Measurements from ENCODE around the gene UBD.
A peak's percentile ranks its signal among the peaks of the same experiment; 100 is the strongest.

UBD gene

GRCh38 chr6:29603456-29603855, 43.9 kb upstream of the UBD start:
- Histone ChIP-seq H3K36me3 (ENCODE audit: control insufficient read depth in 2 of 2, insufficient read depth in 1 of 2, low read length in 2 of 2) (peaks cover 38 to 89% of the 10 kb centered on the region in 2 experiments; a peak in 2 of 3 replicates), H3K9me3 (ENCODE audit: control insufficient read depth, insufficient read depth, low read depth, low read length) (no peaks in the 10 kb centered on the region), H3K27ac (ENCODE audit: extremely low read depth, low read depth, low read length) (no peak overlapping the region), H3K4me3 (ENCODE audit: low read depth, low read length) (no peak overlapping the region), H3K4me1 (ENCODE audit: control insufficient read depth, insufficient read depth, low read length) (no peaks in the 10 kb centered on the region)
- TF ChIP-seq ZBTB20 (tag by site-specific recombination; IDR thresholded peaks at IDR 0.05) = no peak
- 0 out of 2 replicates have a peak, but pooled peaks have one; percentile 14 for TF ChIP-seq ZNF366 (tag by site-specific recombination; conservative IDR thresholded peaks at IDR 0.05)
- ChIA-PET CTCF (interaction anchor here (0.6 to 2.0 kb wide), 6 partner anchors 14 to 1578 kb away, joined by 3 to 9 read pairs (median 4); partner anchors contain the start of gene OR12D1), POLR2A (interaction anchor here (1.4 kb wide), 1 partner anchor 22 kb away, joined by 3 read pairs; no protein-coding TSS in a partner anchor)

GRCh38 chr6:29602564-29603361, 43.2 kb upstream of the UBD start:
- CTCF ChIA-PET = interaction anchor here (0.6 to 2.0 kb wide), 7 partner anchors 13 to 1579 kb away, joined by 3 to 9 read pairs (median 4); partner anchors contain the start of gene OR12D1
- no peak overlapping the region for H3K4me3 ChIP-seq (ENCODE audit: low read depth, low read length)
- H3K36me3 ChIP-seq (ENCODE audit: control insufficient read depth in 2 of 2, insufficient read depth in 1 of 2, low read length in 2 of 2) = peaks cover 32 to 82% of the 10 kb centered on the region in 2 experiments; a peak in 2 of 3 replicates
- H3K4me1 ChIP-seq (ENCODE audit: control insufficient read depth, insufficient read depth, low read length) = no peaks in the 10 kb centered on the region
- no peaks in the 10 kb centered on the region for H3K9me3 ChIP-seq (ENCODE audit: control insufficient read depth, insufficient read depth, low read depth, low read length)
- POLR2A ChIA-PET = interaction anchor here (1.4 kb wide), 1 partner anchor 23 kb away, joined by 3 read pairs; no protein-coding TSS in a partner anchor
- H3K27ac ChIP-seq (ENCODE audit: extremely low read depth, low read depth, low read length) = no peak overlapping the region
- no peak for TF ChIP-seq ZNF391 (tag by site-specific recombination; IDR thresholded peaks at IDR 0.05; ENCODE audit: borderline replicate concordance, low read depth)
- TF ChIP-seq ZNF654 (tag by site-specific recombination; IDR thresholded peaks at IDR 0.05; ENCODE audit: low read depth) = 0 out of 2 replicates have a peak, but pooled peaks have one; percentile 6
- no peak for TF ChIP-seq ZNF513 (tag by site-specific recombination; IDR thresholded peaks at IDR 0.05)
- TF ChIP-seq ZNF280C (tag by site-specific recombination; IDR thresholded peaks at IDR 0.05) = no peak
- TF ChIP-seq ZNF341 (tag by site-specific recombination; IDR thresholded peaks at IDR 0.05; ENCODE audit: low read depth) = no peak
- TF ChIP-seq ZNF223 (tag by site-specific recombination; IDR thresholded peaks at IDR 0.05) = no peak
- TF ChIP-seq ZNF76 (tag by site-specific recombination; IDR thresholded peaks at IDR 0.05; ENCODE audit: borderline replicate concordance, low read depth) = no peak
- no peak for TF ChIP-seq ZNF266 (tag by site-specific recombination; IDR thresholded peaks at IDR 0.05; ENCODE audit: low read depth)
- no peak for TF ChIP-seq ZNF585B (tag by site-specific recombination; IDR thresholded peaks at IDR 0.05)
- TF ChIP-seq ZNF354C (tag by site-specific recombination; IDR thresholded peaks at IDR 0.05; ENCODE audit: borderline replicate concordance, low read depth) = no peak
- TF ChIP-seq ZEB2 (tag by site-specific recombination; IDR thresholded peaks at IDR 0.05) = no peak
- no peak for TF ChIP-seq ZNF621 (tag by site-specific recombination; IDR thresholded peaks at IDR 0.05)
- TF ChIP-seq ZNF184 (tag by site-specific recombination; IDR thresholded peaks at IDR 0.05) = no peak
- no peak for TF ChIP-seq ZNF16 (tag by site-specific recombination; IDR thresholded peaks at IDR 0.05; ENCODE audit: low read depth)
- no peak for TF ChIP-seq YY2 (tag by site-specific recombination; IDR thresholded peaks at IDR 0.05)
- TF ChIP-seq ZBTB17 (tag by site-specific recombination; IDR thresholded peaks at IDR 0.05) = no peak
- no peak for TF ChIP-seq ZNF140 (tag by site-specific recombination; IDR thresholded peaks at IDR 0.05)
- TF ChIP-seq KLF17 (tag by site-specific recombination; IDR thresholded peaks at IDR 0.05) = no peak
- no peak for TF ChIP-seq REPIN1 (tag by site-specific recombination; IDR thresholded peaks at IDR 0.05; ENCODE audit: low read depth)
- TF ChIP-seq CTCF (tag by site-specific recombination; IDR thresholded peaks at IDR 0.05) = peak; percentile 72
- TF ChIP-seq PRDM4 (tag by site-specific recombination; IDR thresholded peaks at IDR 0.05) = no peak

Data from HEK293 (cell line).